Activated CD4-positive, alpha-beta memory T cell treated with anti-CD3 and anti-CD28 coated beads for 36 hours (primary cell): ENCODE data around the gene GCM1. TPM values are rescaled to one million over a fixed set of nuclear protein-coding genes. Genes with fewer than 3 reads are reported as not detected.

ENCODE experiments used
- CTCF ChIA-PET: fragments of 350-600 bp; sonication (Branson Sonifier 250); formaldehyde crosslinking; loops from one replicate; lab custom pipeline; 2021; ENCODE audit warnings: antibody characterized with exemption, inconsistent platforms; lab: Charles Lee
- POLR2A ChIA-PET: fragments of 350-600 bp; sonication (Branson Sonifier 250); formaldehyde crosslinking; loops from one replicate; lab custom pipeline; 2021; ENCODE audit warnings: antibody characterized with exemption; lab: Charles Lee
- DNase-seq: peaks from one replicate; pipeline ENCODE4 v3.0.0-alpha.2; 2020
- H3K27ac Mint-ChIP-seq: one replicate; pipeline ENCODE4 v1.8.0; 2021; ENCODE audit warnings: mixed read lengths
- H3K27me3 Mint-ChIP-seq: one replicate; pipeline ENCODE4 v1.8.0; 2021; ENCODE audit warnings: mixed read lengths
- H3K36me3 Mint-ChIP-seq: one replicate; pipeline ENCODE4 v1.8.0; 2021; ENCODE audit warnings: mixed read lengths
- H3K4me1 Mint-ChIP-seq: one replicate; pipeline ENCODE4 v1.8.0; 2021; ENCODE audit warnings: low read depth, mixed read lengths
- H3K4me3 Mint-ChIP-seq: one replicate; pipeline ENCODE4 v1.8.0; 2021; ENCODE audit warnings: mild to moderate bottlenecking, mixed read lengths
- H3K9me3 Mint-ChIP-seq: one replicate; pipeline ENCODE4 v1.8.0; 2021; ENCODE audit warnings: mixed read lengths
- intact Hi-C: fragments of 100-400 bp; cut with micrococcal nuclease; formaldehyde crosslinking; loops from one replicate; pipeline ENCODE4 v1.15.1; 2023
- total RNA-seq, 2 experiments: library from RNA; stranded (reverse); gene quantifications; one replicate each; pipeline ENCODE4 v1.2.3, GENCODE V29; 2021

Gene GCM1
- total RNA-seq, 2 experiments from 2014 or later, result not detected

DNA sequence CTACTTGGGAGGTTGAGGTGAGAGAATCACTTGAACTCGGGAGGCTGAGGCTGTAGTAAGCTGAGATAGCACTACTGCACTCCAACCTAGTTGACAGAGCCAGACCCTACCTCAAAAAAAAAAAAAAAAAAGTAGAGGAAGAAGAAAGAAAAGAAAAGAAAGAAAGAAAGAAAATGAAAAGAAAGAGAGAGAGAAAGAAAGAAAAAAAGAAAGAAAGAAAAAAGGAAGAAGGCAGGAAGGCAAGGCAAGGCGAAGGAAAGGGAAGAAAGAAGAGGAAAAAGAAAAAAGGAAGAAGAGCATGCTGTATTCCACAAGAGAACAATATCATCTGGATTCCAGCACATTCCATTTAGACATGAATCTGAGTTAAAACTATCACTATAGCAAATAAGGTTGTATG lies 3.8 kb downstream of the GCM1 start:
- Mint-ChIP-seq H3K4me3 (no peak overlapping the region), H3K27ac (no peak overlapping the region), H3K4me1 (no peaks in the 10 kb centered on the region), H3K36me3 (no peaks in the 10 kb centered on the region), H3K27me3 (peaks cover 9% of the 10 kb centered on the region), H3K9me3 (no peaks in the 10 kb centered on the region)
- ChIA-PET CTCF (no interaction called here), POLR2A (no interaction called here)
- intact Hi-C loops, result no loop called here
- DNase-seq, result no peak

DNA sequence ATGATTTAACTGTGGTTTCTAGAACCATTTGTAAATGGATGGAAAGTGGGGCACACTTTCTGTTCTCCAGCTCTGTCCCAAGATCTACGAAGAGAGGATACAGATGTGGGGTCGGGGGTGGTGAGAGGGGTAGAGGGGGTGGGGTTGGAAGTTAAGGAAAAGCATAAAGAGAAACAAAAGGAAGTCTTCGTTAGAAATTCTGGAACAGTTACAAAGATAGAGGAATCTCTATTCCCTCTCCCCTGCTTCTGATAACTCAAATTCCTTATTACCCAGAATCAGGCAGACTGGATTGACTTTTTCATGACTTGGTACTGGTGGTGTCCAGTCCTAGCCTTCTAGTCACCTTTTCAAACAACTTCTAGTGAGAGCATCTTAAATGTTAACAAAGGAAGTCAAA lies 4.9 kb downstream of the GCM1 start:
- intact Hi-C loops, result no loop called here
- CTCF ChIA-PET, result no interaction called here
- Mint-ChIP-seq H3K4me3 (no peak overlapping the region), H3K9me3 (no peaks in the 10 kb centered on the region), H3K36me3 (no peaks in the 10 kb centered on the region), H3K27ac (no peak overlapping the region), H3K4me1 (no peaks in the 10 kb centered on the region), H3K27me3 (peaks cover 10% of the 10 kb centered on the region)
- no peak for DNase-seq
- POLR2A ChIA-PET, result no interaction called here

DNA sequence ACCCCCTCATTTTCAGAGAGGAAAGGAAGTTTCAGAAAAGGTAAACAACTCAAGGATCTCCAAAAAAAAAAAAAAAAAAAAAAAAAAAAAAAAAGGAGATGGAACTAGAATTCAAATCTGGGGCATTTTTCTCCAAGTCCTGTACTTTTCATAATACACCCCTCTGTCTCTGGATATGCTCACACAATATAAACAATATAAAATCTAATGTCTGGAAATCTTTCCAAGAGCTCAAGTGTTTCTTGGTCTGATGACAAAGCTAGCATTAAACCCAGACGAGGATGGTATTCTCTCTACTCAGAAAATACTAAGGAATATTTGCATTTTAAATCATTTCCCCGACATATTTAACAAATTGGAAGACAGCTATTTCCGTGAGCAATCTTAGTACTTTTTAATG lies 5.8 kb downstream of the GCM1 start:
- POLR2A ChIA-PET, result no interaction called here
- Mint-ChIP-seq H3K27me3 (peaks cover 10% of the 10 kb centered on the region), H3K4me1 (no peaks in the 10 kb centered on the region), H3K4me3 (no peak overlapping the region), H3K27ac (no peak overlapping the region), H3K9me3 (no peaks in the 10 kb centered on the region), H3K36me3 (no peaks in the 10 kb centered on the region)
- DNase-seq, result no peak
- CTCF ChIA-PET, result no interaction called here
- intact Hi-C loops, result no loop called here

DNA sequence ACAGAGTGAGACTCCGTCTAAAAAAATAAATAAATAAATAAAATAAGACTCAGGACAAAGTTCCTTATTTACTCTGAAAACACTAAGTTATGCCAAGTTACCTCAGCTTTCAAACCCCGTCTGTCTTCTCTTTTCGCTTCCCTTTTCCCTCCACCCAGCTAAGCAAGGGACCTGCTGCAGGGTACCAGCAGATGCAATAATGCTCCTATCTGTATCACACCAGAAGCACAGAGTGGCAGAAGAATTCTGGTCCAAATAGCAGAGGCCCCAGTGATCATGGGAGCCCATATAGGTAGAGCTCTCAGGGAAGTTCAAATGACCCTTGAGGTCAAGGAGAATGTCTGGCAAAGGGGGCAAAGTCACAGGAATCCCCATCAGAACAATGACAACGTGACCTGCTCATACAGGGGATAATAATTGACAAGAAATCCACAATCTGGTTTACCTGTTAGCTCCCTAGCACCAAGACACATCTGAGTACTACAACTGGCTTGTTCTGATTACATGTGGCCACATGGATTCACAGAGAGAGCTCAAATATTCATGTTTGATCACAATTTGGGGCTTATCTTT lies 8.7 kb downstream of the GCM1 start:
- Mint-ChIP-seq H3K27me3 (peaks cover 19% of the 10 kb centered on the region), H3K27ac (no peak overlapping the region), H3K4me1 (no peaks in the 10 kb centered on the region), H3K36me3 (no peaks in the 10 kb centered on the region), H3K4me3 (no peak overlapping the region), H3K9me3 (no peaks in the 10 kb centered on the region)
- intact Hi-C loops, result no loop called here
- POLR2A ChIA-PET, result no interaction called here
- CTCF ChIA-PET, result no interaction called here
- no peak for DNase-seq

DNA sequence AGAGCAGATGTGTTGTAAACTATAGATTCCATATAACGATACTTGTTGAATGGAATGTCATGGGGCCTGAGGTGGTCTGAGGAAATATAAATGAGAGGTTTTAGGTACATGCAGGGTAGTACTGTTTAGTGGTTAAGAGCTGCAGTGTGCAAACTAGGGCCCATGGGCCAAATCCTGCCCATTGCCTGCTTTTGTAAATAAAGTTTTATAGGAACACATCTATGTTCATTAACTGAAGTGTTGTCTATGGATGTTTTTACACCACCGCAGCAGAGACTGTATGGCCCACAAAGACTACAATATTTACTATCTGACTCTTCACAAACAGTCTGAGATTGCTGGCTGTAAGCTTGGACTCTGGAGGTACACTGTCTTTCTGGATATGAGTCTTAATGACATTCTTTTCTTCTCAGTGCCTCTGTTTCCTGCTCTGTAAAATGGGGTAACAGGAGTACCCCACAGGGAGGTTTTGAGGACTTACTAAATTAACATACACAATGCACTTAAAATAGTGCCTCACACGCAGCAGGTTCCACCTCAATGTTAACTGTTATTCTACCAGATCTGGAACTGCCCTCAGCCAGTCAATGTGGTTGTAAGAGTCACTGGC lies 12.5 kb downstream of the GCM1 start:
- Mint-ChIP-seq H3K4me3 (no peak overlapping the region), H3K4me1 (no peaks in the 10 kb centered on the region), H3K27me3 (peaks cover 16% of the 10 kb centered on the region), H3K9me3 (no peaks in the 10 kb centered on the region), H3K36me3 (no peaks in the 10 kb centered on the region), H3K27ac (no peak overlapping the region)
- CTCF ChIA-PET, result no interaction called here
- POLR2A ChIA-PET, result no interaction called here
- no peak for DNase-seq
- intact Hi-C loops, result no loop called here

DNA sequence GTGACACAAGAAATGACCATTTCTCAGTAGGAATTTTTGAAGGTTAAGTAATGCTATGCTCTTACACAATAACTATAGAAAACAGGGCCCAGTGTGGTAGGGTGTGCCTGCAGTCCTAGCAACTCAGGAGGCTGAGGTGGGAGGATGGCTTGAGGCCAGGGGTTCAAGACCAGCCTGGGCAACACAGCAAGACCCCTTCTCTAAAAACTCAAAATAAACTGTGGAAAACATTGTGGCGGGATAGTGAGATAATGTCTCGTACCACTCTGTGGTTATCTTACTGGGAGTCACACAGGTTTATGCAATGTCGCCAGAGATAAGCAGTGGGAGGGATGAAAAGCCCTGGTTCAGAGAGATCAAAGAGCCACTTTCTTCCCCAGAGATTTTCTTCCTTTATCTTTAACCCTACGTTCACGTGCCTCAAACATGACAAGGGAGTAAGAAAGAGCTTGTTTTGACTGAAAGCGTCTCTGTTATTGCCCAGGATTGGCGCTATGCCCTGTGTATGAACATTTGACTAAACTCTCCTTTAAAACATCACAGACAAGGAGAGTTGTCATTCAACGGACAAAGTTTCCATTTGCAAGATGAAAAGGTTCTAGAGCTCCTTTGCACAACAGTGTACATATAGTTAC lies 13.9 kb downstream of the GCM1 start:
- POLR2A ChIA-PET, result no interaction called here
- no peak for DNase-seq

DNA sequence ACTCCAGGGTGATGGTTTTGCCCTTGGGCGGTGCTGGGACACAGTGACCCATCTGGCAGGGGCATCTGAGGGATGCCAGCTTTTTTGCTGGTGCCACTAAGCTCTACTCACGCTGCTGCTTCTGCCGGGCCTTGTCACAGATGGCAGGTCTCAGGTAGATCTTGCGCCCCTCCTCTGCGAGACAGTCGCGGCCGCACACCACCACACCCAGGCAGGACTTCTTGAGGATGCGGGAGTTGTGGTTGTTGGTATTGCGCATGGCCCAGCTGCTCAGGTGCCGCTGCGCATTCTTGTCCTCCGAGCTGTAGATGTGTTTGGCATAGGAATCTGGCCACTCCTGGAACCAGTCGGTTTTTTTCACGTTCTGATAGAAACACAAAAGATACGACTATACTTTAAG lies 14.7 kb downstream of the GCM1 start:
- Mint-ChIP-seq H3K9me3 (no peaks in the 10 kb centered on the region), H3K4me3 (no peak overlapping the region), H3K27ac (no peak overlapping the region), H3K27me3 (peaks cover 12% of the 10 kb centered on the region), H3K4me1 (no peaks in the 10 kb centered on the region), H3K36me3 (no peaks in the 10 kb centered on the region)
- ChIA-PET POLR2A (no interaction called here), CTCF (interaction anchor here (1.6 kb wide), 1 partner anchor 359 kb away, joined by 3 read pairs; no protein-coding TSS in a partner anchor)
- DNase-seq, result no peak
- intact Hi-C loops, result no loop called here

More for the DNA sequence above, 13.9 kb downstream of the GCM1 start:
- Mint-ChIP-seq H3K4me3 (no peak overlapping the region), H3K4me1 (no peaks in the 10 kb centered on the region), H3K27me3 (peaks cover 12% of the 10 kb centered on the region), H3K27ac (no peak overlapping the region), H3K9me3 (no peaks in the 10 kb centered on the region), H3K36me3 (no peaks in the 10 kb centered on the region)
- intact Hi-C loops, result no loop called here
- CTCF ChIA-PET, result no interaction called here

DNA sequence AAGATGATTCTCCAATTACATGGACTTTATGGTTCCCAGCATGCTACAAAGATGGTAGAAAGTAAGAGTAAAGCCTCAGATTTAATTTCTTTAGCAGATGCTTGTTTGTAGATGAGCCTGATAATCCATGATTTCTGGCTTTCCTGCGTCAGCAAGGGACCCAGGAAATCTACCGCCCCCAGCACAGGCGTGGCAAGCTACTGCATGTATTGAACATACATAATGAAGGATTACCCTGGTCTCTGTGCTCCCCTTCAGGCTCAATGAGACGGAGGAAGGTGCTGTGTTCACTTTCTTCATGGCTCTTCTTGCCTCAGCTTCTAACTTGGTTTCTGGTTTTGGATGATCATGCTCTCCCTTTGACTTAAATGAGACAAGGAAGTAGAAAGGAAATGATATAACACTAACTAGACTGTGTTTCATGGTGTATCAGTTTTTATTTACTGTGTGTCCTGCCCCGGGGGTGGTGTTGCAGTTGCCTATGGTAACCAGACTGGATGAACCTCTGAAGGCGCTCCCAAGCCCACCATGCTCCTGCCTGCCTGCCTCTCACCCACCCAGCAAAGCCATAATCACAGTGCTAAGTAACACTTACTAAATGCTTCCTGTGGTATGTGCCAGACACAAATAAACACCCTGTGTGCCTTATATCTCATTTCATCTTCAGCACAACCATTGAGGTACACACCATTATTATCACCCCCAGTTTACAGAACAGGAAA lies 17.9 kb downstream of the GCM1 start:
- no peak for DNase-seq
- H3K36me3 Mint-ChIP-seq, result no peaks in the 10 kb centered on the region
- intact Hi-C loops, result no loop called here
- H3K4me1 Mint-ChIP-seq, result no peaks in the 10 kb centered on the region
- H3K9me3 Mint-ChIP-seq, result no peaks in the 10 kb centered on the region
- H3K4me3 Mint-ChIP-seq, result no peak overlapping the region
- no peak overlapping the region for H3K27ac Mint-ChIP-seq
- peaks cover 14% of the 10 kb centered on the region for H3K27me3 Mint-ChIP-seq
- POLR2A ChIA-PET, result no interaction called here
- CTCF ChIA-PET, result no interaction called here

DNA sequence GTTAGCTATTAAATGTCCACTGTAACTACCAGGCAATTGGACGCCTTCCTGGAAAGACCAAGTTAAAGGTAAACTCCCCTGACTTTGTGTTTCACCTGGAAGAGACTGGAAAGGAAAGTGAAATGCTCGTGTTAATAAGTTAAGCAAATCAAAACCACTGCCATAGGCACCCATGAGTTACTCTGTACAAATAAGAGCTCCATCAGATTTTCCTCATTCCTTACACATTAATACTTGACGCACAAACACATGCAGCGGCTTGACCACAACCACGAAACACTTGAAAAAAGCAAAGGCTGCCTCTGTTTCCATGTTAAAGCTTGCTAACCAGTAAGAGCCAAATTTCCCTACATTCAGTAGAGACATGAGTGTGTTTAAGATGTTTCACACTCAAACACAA lies 19.8 kb downstream of the GCM1 start:
- ChIA-PET CTCF (interaction anchor here (0.6 kb wide), 1 partner anchor 70 kb away, joined by 4 read pairs; no protein-coding TSS in a partner anchor), POLR2A (no interaction called here)
- Mint-ChIP-seq H3K27ac (no peak overlapping the region), H3K27me3 (peaks cover 14% of the 10 kb centered on the region), H3K4me1 (no peaks in the 10 kb centered on the region), H3K4me3 (no peak overlapping the region), H3K36me3 (no peaks in the 10 kb centered on the region), H3K9me3 (no peaks in the 10 kb centered on the region)
- DNase-seq, result no peak
- intact Hi-C loops, result no loop called here

DNA sequence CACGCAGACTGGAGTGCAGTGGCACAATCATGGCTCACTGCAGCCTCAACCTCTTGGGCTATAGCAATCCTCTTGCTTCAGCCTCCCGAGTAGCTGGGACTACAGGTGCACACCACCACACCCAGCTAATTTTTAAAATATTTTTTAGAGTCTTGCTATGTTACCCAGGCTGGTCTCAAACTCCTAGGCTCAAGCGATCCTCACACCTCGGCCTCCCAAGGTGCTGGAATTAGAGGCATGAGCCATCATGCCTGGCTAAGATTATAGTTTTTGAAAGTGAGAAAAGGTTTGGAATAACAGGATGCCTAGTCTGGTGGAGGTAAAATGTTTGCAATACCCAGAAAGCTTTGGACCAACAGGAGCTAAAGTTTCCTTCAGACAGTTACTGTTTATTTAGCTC lies 23.4 kb downstream of the GCM1 start:
- CTCF ChIA-PET, result no interaction called here

DNA sequence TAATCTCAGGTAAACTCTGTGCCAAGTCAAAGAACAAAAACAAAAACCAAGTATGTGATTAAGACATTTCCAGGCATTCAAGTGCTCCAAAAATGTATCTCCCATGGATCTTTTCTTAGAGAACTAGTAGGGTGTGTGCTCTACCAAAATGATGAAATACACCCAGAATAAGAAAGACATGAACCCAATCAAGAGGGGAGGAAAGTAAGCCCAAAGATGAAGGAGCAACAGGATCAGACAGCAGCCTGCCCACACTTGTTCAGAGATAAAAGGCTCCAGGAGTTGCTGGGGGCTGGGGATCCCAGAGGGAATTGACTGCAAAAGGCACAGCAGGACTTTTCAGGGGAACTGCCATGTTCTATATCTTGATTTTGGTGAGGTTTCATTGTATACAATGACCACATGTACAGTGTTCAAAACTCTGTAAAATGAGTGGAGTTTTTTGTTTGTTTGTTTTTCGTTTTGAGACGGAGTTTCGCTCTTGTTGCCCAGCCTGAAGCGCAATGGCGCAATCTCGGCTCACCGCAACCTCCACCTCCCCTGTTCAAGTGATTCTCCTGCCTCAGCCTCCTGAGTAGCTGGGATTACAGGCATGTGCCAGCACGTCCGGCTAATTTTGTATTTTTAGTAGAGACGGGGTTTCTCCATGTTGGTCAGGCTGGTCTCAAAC lies 24.4 kb downstream of the GCM1 start:
- Mint-ChIP-seq H3K27me3 (peaks cover 14% of the 10 kb centered on the region), H3K36me3 (no peaks in the 10 kb centered on the region), H3K27ac (no peak overlapping the region), H3K4me3 (no peak overlapping the region), H3K9me3 (no peaks in the 10 kb centered on the region), H3K4me1 (no peaks in the 10 kb centered on the region)
- DNase-seq, result no peak
- intact Hi-C loops, result no loop called here
- ChIA-PET CTCF (no interaction called here), POLR2A (no interaction called here)

More for the DNA sequence above, 23.4 kb downstream of the GCM1 start:
- Mint-ChIP-seq H3K9me3 (no peaks in the 10 kb centered on the region), H3K36me3 (no peaks in the 10 kb centered on the region), H3K27me3 (peaks cover 14% of the 10 kb centered on the region), H3K4me1 (no peaks in the 10 kb centered on the region), H3K4me3 (no peak overlapping the region), H3K27ac (no peak overlapping the region)
- intact Hi-C loops, result no loop called here
- no peak for DNase-seq
- POLR2A ChIA-PET, result no interaction called here

DNA sequence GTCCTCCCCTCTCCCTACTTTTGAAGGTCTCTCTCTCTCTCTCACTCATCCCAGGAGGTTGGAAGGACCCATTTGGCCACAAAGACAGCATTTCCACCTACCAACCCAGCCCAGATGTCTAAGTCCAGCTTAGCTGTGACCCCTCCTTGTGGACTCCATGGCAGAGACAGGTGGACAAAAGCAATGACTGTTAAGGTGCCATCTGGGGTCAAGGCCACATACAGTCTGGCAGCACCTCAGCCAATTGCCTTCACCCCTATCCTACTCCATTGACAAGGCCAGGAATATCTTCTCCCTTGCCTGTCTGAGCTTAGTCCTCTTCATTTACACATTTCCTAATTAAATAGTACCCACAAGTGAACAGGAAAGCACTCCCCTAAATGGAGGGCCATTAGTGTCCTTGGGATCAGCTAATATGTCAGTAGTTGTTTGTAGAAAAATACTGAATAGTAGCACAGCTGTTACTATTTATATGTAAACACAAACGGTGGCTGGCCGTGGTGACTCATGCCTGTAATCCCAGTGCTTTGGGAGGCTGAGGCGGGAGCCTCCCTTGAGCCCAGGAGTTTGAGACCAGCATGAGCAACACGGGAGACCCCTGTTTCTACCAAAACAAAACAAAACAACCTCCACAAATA lies 28.8 kb downstream of the GCM1 start:
- intact Hi-C loops, result no loop called here
- POLR2A ChIA-PET, result no interaction called here
- CTCF ChIA-PET, result no interaction called here
- Mint-ChIP-seq H3K27me3 (peaks cover 3% of the 10 kb centered on the region), H3K9me3 (peaks cover 8% of the 10 kb centered on the region), H3K27ac (no peak overlapping the region), H3K4me3 (no peak overlapping the region), H3K36me3 (no peaks in the 10 kb centered on the region), H3K4me1 (no peaks in the 10 kb centered on the region)
- DNase-seq, result no peak
